ENCODE results near the gene CPLX1.
"Not testable (repeated sequence)": the region's sequence is repeated elsewhere in the genome, so short reads cannot be mapped to it uniquely, and the experiment has no call there.

CPLX1 gene

DNA sequence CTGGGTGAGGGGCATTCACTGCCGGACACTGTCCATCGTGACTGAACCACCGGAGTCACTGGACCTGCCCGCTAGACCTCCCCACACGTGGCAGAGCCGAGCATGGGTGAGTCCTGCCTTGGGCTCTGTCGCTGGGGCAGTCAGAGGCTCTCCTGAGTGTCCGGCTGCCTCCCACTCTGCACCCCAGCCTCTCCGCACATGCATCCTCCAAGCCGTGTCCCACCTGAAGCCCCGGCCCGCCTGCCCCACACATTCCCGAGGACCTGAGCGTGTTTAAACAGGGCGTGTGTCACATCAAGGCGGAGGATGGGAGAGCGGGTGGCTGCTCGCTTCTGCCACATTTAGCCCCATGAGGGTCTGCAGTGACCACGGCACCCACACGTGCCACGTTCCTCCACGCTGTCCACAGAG is 4.7 kb downstream of the CPLX1 start:
- DNase-seq (ENCODE audit: low read depth in 2 of 3, low spot score in 2 of 3): no peak

DNA sequence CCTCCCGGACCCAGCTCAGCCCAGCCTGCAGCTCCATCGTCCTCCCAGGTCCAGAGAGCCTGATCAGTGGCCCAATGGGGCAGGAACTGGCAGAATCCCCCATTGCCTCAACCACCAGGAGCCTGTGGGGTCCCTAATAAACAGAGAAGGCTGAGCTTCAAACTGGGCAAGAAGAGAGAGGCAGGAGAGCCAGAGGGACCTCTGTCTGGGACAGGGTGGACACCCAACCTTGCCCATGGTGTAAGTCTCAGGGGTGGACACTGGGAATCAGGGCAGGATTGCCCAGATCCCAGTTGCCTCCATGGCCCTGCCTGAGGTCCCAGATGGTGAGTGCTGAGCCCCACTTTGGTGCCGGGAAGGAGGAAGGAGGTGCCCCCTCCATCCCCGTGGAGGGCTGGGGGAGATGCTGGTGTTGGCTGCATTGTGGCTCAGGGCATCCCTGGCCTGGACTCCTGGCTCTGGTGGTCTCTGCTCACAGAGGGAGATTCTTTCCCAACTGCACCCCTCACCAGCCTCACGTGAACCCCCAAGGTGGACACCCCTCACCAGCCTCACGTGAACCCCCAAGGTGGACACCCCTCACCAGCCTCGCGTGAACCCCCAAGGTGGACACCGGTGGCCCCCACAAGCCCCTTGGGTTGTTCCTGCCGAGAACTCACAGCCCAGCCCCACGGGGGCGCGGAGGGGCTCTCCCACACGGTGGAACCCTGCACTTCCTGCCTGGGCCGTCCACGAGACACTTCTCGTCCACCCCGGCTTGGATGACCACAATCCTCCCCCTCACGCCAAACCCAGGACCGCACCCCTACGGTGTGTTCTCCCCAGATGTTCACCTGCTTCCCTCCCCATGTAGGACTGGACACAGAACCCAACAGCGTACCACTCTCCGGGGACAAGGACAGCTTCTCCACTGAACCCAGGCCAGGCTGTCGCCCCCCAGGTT is 5.4 kb downstream of the CPLX1 start:
- no peak for DNase-seq (ENCODE audit: low read depth in 2 of 3, low spot score in 2 of 3)

DNA sequence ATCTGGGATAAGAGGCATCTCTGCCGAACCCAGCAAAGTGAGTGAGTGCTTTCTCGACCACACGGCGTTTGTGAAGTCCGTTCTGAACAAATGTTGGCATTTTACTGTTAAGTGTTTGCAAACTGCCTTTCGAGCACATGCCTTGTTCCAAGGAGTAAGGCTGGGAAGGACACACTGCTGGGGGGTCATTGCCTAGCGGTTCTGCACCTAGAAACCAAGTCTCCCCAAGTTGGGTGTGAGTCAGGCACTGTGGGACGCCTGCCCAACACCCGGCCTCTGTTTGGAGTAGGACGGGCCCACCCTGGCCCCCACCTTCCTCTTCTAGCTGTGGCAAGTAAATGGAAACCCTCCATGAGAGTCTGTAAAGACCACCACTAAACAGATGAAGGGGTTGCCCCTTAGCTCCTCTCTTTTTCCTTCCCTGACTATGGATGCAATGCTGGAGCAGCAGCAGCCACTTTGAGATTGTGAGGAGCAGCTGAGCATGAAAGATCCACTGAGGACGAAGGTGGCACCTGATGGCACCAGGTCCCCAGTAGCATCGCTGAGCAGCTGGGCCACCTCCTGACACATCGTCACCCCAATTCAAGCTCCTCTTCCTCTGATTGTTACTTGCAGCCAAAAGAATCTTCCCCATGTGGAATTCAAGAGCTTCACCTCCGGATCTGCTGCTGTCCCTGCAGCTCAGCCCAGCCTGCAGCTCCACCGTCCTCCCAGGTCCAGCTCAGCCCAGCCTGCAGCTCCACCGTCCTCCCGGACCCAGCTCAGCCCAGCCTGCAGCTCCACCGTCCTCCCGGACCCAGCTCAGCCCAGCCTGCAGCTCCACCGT is 6.3 kb downstream of the CPLX1 start:
- no peak for DNase-seq (ENCODE audit: low read depth in 2 of 3, low spot score in 2 of 3)

DNA sequence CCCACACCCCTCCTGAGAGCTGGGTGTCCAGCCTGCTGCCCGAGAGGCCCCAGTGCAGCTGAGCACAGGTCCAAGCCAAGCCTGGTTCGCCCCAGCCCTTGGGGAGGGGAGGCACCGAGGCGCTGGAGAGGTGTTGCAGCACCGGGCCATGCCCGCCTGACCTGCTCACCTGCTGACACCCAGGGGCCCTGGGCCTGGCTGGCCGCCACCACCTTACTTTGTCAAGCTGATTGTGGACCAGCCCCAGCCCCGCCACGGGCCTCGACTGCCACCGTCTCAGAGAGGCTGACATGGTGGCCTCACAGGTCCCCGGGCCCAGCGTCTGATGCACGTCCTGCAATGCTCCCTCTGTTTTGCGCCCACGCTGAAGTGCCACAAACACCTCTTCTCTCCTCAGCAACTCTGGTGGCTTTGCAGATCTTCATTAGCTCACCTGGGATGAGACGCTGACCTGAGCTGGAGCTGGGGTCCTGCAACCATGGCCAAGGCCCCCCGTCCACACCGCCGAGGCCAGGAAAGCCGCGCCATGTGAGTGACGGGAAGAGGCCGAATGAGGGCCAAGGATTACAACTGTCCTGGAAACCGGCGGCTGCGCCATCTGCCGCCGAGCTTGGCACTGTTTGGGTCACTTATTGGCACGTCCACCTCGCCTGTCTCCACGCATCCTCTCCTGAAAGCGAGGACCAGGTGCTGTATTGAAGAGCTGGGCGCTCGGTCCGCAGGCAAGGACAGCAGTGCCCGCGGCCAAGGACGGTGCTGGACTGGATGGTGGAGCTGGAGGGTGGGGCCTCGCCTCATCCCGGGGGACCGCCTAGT is 7.6 kb downstream of the CPLX1 start:
- DNase-seq (ENCODE audit: low read depth in 2 of 3, low spot score in 2 of 3): no peak

DNA sequence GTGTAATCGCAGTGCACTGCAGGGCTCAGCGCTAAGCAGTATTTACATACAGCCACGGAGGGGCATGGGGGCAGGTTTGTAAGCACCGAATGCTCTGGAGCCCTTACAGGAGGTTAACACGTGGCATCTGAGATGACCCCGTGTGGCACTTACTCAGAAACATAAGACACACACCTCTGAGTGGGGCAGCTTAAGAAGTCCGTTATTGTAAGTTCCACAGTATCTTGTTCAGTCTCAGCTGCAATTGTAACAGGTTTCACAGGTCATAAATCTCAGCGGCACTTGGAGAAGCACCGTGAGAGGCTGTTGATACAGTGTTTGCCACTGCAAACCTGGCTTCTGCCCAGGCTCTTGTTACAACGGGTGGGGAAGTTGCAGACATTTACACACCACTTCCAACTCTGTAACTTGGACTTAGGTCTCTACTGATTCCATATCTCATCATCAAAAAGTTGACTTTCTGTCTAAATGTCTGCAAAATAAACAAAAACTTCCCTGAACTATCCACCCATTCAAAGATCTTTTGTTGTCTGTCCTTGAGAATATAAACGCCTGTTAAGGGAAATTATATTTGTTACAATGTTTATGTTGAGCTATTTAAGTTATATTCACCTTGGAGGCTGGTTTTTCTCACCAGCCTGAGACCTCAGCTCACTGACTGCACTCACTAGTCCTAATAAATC is 10.3 kb downstream of the CPLX1 start:
- no peak for DNase-seq (ENCODE audit: low read depth in 2 of 3, low spot score in 2 of 3)

DNA sequence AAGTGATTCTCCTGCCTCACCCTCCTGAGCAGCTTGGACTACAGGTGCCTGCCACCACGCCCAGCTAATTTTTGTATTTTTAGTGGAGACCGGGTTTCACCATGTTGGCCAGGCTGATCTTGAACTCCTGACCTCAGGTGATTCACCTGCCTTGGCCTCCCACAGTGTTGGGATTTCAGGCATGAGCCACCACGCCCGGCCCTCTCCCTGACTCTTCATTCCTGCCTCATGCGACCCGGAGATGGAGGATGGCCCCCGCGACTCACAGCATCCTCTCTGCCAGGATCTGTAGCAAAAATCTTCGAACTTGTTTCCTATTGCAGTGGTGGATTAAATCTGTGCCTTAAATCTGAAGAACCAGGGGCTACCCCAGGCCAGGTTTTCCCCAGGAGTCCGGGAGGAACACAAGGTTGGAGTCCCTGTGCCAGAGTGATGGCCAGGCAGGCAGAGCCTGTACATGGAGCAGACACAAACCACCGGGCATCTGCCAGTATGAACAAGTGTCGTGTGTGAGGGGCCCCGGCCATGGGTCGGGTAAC is 11.5 kb downstream of the CPLX1 start:
- no peak for DNase-seq (ENCODE audit: low read depth in 2 of 3, low spot score in 2 of 3)

DNA sequence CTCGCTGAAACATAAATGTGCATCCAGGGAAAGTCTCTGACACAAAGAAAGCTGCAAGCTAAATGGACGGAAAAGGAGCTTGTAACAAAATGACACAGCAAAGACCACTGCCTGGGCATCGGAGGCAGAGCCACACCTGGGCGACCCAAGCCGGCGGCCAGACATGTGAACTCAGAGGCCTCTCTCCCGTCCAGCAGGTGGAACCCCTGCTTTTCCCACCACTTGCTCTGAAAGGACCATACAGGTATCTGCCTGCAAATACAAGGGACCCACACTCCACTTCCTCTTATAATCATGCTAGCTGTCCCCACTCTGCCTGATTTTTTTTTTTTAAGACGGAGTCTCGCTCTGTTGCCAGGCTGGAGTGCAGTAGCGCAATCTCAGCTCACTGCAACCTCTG is 12.0 kb downstream of the CPLX1 start:
- DNase-seq (ENCODE audit: low read depth in 2 of 3, low spot score in 2 of 3): no peak

DNA sequence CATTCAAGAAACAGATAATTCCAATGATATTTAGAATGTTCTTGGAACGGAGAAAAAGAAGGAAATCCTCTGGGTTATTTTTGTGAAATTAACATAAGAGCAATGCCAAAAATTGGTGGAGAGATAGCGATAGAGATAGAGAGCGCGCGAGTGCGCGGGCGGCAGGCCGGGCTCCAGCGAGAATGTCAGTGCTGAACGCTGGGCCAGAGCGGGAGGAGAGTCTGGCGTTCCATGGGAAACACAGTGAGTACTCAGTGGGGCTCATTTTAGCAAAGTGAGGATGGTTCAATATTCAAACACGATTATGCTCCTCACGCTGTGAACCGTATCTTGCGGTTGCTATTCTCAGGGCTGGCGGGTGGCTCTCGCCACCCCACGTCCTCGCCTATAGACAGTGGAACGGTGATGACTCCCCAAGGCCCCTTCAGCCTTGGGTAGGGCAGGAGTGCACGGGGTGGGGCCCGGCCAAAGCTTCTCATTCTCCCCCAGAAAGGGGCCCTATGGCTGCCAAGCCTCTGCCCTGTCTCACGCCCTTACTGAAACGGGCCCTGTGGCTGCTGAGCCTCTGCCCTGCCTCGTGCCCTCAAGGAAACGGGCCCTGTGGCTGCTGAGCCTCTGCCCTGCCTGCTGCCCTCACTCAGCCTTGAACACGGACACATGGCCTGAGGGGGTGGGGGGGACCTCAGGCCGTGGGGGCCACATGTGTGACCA is 16.9 kb downstream of the CPLX1 start:
- no peak for DNase-seq (ENCODE audit: low read depth in 2 of 3, low spot score in 2 of 3)

DNA sequence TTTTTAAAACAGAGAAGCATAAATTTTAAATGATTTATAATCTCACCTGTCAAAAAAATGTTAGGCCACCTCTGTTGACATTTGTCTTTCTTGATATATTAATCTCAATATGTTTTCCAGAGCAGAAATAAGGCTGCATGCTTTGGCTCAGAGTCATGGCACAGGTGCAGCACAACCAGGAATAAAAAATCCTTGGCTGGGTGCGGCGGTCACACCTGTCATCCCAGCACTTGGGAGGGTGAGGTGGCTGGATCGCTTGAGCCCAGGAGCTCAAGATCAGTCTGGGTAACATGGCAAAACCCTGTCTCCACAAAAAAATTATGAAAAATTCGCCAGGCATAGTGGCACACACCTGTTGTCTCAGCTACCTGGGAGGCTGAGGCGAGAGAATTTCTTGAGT is 18.1 kb downstream of the CPLX1 start:
- DNase-seq (ENCODE audit: low read depth in 2 of 3, low spot score in 2 of 3): no peak

DNA sequence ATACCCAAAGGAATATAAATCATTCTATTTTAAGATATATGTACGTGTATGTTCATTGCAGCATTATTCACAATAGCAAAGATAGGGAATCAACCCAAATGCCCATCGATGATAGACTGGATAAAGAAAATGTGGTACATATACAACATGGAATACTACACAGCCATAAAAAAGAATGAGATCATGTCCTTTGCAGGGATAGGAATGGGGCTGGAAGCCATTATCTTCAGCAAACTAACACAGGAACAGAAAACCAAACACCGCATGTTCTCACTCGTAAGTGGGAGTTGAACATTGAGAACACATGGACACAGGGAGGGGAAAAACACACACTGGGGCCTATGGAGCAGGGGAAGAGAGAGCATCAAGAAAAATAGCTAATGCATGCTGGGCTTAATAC is 18.9 kb downstream of the CPLX1 start:
- DNase-seq (ENCODE audit: low read depth in 2 of 3, low spot score in 2 of 3): not testable (repeated sequence)

DNA sequence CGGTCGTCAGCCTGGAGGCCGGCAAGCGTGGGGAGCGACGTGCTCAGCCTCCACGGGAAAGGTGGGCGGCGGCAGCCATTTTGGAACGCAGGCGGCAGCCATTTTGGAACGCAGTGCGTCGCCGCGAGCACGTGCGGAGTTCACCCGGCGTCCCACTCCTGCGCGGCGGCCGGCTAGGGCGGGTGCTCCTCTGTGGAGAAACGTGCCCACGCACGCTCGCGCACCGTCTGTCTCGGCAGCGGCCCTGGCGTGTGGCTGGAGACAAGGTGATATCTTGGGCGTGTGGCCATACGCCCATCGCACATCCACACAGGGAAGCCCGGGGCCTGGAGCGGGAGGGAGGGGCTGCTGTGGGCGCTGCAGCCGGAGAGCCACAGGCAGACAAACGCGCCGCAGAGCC is 21.1 kb downstream of the CPLX1 start:
- no peak for DNase-seq (ENCODE audit: low read depth in 2 of 3, low spot score in 2 of 3)

DNA sequence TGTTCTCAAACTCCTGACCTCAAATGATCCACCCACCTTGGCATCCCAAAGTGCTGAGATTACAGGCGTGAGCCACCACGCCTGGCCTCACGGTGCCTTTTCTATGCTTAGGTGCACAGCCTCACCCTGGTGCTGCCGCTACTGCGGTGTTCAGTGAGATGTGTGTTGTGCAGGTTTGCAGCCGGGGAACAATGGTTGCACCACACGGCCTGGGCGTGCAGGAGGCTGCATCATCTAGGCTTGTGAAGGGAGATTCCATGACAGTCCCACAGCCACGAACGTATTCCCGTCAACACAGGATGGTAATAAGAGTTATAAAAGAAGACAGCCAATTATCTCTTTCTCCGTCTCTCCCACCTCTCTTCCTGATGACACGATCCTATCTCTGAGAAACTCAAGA is 22.0 kb downstream of the CPLX1 start:
- DNase-seq (ENCODE audit: low read depth in 2 of 3, low spot score in 2 of 3): no peak

DNA sequence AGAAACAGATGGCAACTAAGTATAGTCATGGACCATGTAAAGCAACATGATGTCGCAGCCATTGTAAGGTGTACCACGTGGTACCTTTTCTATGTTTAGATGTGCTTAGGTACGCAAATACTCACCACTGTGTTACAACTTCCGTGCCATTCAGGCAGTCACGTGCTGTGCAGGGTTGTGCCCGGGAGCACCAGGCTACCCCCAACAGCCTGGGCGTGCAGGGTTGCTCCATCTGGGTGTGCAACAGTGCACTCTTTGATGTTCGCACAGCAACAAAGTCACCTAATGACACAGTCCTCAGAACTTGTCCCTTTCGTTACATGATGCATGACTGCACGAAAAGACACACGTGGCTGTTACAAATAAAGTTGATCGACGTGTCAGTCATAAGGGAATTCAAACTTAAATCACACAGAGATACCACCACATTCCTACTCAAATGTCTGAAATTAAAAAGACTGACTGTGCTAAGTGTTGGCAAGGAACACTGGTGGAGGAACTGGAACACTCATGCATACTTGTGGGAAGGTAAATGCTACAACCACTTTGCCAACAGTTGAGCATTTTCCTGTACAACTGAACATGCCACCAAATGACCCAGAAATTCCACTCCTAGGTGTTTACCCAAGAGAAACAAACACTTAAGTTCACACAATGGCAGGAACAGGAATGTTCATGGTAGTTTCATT is 24.3 kb downstream of the CPLX1 start:
- no peak for DNase-seq (ENCODE audit: low read depth in 2 of 3, low spot score in 2 of 3)

DNA sequence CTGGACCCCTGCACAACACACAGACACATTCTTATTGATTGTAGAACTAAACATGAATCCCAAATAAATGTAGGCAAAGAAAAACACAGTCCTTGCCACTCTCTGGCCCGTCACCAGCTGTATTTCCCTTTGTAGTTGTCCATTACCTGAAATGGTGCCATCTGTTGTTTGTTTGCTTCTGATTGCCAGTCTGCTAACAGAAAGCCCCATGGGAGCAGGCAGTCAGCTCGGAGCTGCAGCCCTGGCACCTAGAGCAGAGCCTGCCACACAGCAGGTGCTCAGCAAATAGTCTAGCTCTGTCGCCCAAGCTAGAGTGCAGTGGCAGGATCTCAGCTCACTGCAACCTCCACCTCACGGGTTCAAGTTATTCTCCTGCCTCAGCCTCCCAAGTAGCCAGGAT is 28.9 kb downstream of the CPLX1 start:
- DNase-seq (ENCODE audit: low read depth in 2 of 3, low spot score in 2 of 3): no peak

DNA sequence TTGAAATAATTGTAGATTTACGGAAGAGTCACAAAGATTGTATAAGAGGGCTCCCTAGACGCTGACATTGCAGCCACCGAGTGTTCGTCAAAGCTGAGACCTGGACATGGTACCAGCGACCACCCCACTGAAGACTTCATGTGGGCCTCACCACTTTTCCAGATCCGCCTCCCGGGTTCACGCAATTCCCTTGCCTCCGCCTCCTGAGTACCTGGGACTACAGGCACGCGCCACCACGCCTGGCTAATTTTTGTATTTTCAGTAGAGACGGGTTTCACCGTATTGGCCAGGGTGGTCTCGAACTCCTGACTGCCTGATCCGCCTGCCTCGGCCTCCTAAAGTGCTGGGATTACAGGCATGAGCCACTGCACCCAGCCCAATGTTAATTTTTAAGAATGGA is 29.7 kb downstream of the CPLX1 start:
- DNase-seq (ENCODE audit: low read depth in 2 of 3, low spot score in 2 of 3): no peak

DNA sequence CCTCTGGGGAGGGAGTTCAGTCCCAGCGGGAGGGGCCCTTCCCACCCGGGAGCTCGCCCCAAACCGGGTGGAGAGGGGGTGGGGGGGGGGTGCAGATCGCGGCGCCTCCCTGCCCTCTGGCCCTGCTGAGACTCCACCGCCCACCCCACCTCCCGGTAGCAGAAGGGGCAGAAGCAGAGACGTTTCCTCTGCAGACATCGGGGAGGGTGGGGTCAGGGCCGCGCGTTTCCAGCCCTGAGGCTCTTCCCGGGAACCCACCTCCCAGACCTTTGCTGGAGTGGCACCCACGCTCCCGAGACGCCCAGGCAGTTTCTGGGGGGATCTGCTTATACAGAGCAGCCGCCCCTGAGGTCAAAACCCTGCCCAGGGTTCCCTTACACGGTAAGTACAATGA is 30.2 kb downstream of the CPLX1 start:
- DNase-seq (ENCODE audit: low read depth in 2 of 3, low spot score in 2 of 3): no peak

DNA sequence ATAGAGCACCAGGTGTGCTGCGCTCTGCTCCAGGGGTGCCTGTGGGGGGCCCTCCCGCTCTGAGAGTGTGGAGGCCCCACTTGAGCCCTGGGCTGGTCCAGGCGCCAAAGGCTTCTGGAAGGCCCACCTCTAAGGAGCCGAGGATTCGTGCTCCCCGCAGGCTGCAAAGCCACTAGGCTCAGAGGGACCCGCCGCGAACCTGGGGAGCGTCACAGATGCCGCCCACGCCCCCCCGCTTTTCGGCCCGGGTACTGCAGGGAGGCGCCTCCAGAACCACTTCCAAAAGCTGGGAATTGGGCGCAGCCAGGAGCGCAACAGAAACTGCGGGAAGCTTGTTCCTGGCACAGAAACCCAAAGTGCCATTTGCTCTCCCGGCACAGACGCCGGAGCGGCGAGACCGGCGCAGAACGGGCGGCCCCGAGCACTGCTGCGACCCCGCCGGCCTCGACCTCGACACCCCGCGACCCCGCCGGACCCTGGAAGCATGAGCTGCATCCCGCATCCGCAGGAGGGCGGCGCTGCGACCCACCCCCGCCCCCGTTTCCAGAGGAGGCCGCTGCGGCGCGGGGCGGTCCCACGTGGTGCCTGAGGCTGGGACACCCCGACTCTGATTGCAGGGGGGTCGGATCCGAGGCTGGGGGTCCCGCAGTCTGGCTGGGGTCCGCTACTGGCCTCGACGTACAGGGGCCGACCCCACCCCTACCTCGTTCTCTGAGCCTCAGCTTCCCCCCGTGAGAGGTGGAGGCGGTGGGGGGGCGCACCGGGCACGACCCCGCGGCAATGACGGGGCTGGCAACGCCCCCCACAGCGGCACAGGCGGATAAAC is 30.8 kb downstream of the CPLX1 start:
- no peak for DNase-seq (ENCODE audit: low read depth in 2 of 3, low spot score in 2 of 3)

DNA sequence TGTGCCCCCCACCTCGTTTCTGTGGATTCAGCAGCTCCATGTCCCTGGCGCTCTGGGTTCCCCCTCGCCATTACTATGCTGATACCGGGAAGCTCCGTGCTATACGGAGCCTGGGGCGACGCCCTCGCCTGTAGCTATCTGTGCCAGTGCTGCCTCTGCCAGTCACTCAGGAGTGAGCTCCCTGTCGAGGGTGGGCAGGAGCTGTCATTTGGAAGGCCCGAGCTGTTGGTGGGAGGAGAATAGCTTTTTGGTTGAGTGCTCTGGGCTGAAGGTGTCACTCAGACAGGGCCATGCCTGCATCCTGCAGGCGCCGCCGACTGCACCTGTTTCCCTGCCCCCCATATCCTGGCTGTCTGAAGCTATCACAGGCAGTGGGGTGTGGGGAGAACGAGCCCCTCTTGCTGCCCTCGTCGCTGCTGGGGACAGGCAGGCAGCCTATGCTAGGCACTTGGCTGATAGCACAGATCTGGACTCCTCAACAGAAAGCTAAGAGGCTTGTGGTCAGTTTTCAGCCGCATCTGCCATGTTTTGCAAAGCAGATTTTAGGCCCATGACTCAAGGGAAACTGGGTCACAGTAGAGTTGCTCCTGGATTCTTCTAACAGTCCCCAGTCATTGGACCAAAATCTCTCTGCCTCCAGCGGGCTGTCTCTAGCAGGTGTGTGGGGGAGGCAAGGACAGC is 31.8 kb downstream of the CPLX1 start:
- DNase-seq (ENCODE audit: low read depth in 2 of 3, low spot score in 2 of 3): no peak
